Progenitor cell of endocrine pancreas (in vitro differentiated cells): ENCODE data around the gene DUT. TPM values are rescaled to one million over a fixed set of nuclear protein-coding genes. Genes with fewer than 3 reads are reported as not detected.

Experiments used
- DNase-seq: peaks from one replicate; pipeline ENCODE4 v3.0.0; 2021; ENCODE audit warnings: low spot score; ENCODE audit not compliant: unreplicated experiment
- H3K27ac Mint-ChIP-seq: 2 replicates; pipeline ENCODE4 v1.8.0; 2021; ENCODE audit warnings: mild to moderate bottlenecking, moderate library complexity, mixed read lengths
- H3K27me3 Mint-ChIP-seq: 2 replicates; pipeline ENCODE4 v1.8.0; 2021; ENCODE audit warnings: mixed read lengths
- H3K36me3 Mint-ChIP-seq: 2 replicates; pipeline ENCODE4 v1.8.0; 2022; ENCODE audit warnings: mixed read lengths; ENCODE audit not compliant: insufficient read depth
- H3K4me1 Mint-ChIP-seq: 2 replicates; pipeline ENCODE4 v1.8.0; 2021; ENCODE audit warnings: low read depth, mixed read lengths
- H3K4me3 Mint-ChIP-seq: 2 replicates; pipeline ENCODE4 v1.8.0; 2021; ENCODE audit warnings: low read depth, mild to moderate bottlenecking, moderate library complexity, mixed read lengths
- H3K9me3 Mint-ChIP-seq: 2 replicates; pipeline ENCODE4 v1.8.0; 2021; ENCODE audit warnings: low read depth, mixed read lengths
- total RNA-seq: library from RNA; stranded (reverse); gene quantifications from 2 replicates; pipeline ENCODE4 v1.2.1, GENCODE V29; 2021
- TF ChIP-seq, protein P1 (sequence below): fragments of 200-600 bp; sonication (generic); IDR thresholded peaks from one replicate; pipeline ENCODE4 v1.5.0; 2021; ENCODE audit warnings: antibody characterized with exemption, mild to moderate bottlenecking; ENCODE audit not compliant: unreplicated experiment

Gene DUT
- total RNA-seq, 1 donor from 2014 or later = 77.1 TPM

DNA sequence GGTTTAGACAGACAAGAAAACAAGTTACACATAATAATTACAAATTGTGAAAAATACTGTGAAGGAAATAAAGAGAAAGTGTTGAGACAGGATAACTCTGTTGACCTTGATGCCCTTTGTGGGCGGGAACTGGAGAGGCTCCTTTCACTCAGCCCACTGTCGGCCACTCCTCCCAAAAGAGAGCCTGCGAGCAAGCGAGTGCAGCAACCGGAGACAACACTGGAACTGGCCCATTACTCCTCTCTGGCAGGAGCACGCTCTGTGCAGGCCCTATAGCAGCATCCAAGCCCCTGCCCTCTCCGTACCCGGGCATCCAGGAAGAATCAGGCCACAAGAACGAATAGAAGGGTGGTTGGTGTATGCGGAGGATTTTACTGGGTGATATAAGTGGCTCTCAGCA is 16.2 kb upstream of the DUT start:
- Mint-ChIP-seq H3K4me1 (no peaks in the 10 kb centered on the region), H3K36me3 (no peaks in the 10 kb centered on the region), H3K4me3 (no peak overlapping the region), H3K27ac (no peak overlapping the region), H3K9me3 (no peaks in the 10 kb centered on the region), H3K27me3 (no peaks in the 10 kb centered on the region)
- DNase-seq = no peak
- TF ChIP-seq, protein P1, sequence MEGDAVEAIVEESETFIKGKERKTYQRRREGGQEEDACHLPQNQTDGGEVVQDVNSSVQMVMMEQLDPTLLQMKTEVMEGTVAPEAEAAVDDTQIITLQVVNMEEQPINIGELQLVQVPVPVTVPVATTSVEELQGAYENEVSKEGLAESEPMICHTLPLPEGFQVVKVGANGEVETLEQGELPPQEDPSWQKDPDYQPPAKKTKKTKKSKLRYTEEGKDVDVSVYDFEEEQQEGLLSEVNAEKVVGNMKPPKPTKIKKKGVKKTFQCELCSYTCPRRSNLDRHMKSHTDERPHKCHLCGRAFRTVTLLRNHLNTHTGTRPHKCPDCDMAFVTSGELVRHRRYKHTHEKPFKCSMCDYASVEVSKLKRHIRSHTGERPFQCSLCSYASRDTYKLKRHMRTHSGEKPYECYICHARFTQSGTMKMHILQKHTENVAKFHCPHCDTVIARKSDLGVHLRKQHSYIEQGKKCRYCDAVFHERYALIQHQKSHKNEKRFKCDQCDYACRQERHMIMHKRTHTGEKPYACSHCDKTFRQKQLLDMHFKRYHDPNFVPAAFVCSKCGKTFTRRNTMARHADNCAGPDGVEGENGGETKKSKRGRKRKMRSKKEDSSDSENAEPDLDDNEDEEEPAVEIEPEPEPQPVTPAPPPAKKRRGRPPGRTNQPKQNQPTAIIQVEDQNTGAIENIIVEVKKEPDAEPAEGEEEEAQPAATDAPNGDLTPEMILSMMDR = no peak

DNA sequence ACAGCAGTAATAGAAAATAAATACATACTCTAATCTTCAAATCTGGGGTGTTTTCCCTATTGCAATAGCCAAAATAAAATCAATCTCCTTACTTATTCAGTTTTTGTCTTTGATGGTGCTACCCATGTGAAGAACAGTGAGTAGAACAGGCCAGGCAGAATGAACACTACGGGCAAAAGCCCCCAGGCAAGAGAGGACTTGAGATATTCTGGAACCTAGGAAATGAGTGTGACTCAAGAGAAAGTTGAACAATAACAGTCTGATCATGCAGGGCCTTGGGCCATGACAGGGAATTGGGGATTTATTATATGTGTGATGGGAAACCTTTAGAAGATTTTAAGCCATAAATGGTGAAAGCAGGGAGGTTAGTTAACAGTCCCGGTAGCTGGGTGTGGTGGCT is 14.0 kb upstream of the DUT start:
- TF ChIP-seq, protein P1 = no peak
- Mint-ChIP-seq H3K36me3 (no peaks in the 10 kb centered on the region), H3K27ac (no peak overlapping the region)

DNA sequence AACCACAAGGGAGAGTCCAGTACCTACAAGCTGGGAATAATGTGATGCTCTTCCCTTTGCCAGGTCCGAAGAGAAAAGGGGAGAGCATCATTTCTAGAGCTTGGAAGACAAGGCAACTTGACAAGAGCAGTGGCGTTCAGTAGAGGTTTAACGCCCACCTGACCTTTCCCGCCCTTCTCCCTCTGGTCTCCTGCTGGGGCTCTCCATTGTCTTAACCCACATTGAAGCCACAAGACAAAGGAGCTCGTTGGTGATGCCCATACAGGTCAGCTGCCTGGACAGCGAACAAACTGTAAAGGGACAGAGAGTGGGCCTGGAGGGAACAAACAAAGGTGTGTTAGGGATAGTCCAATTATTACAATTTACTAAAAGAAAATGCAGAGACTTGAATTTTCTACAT is 13.1 kb upstream of the DUT start:
- Mint-ChIP-seq H3K4me3 (no peak overlapping the region), H3K36me3 (no peaks in the 10 kb centered on the region), H3K27ac (no peak overlapping the region), H3K27me3 (no peaks in the 10 kb centered on the region), H3K9me3 (no peaks in the 10 kb centered on the region), H3K4me1 (peaks cover 4% of the 10 kb centered on the region)
- TF ChIP-seq, protein P1 = no peak
- no peak for DNase-seq

More for the DNA sequence above, 14.0 kb upstream of the DUT start:
- no peaks in the 10 kb centered on the region for H3K4me1 Mint-ChIP-seq
- no peaks in the 10 kb centered on the region for H3K27me3 Mint-ChIP-seq
- DNase-seq = no peak
- H3K9me3 Mint-ChIP-seq = no peaks in the 10 kb centered on the region
- H3K4me3 Mint-ChIP-seq = no peak overlapping the region

DNA sequence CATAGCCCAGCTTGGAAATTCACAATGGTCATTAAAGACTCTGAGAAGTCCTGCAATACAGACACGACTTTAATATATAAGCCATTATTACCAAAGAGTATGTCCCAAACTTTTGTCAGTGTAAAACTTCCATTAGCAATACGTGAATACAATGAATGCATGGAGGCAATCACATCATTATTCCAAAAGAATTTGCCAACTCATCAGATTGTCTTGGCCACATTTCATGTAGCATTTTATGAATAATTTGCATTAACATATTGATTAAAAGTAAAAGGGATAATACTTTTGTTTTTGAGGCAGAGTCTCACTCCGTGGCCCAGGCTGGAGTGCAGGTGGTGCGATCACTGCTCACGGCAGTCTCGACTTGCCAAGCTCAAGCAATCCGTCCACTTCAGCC is 7.9 kb upstream of the DUT start:
- no peak overlapping the region for H3K27ac Mint-ChIP-seq
- no peaks in the 10 kb centered on the region for H3K27me3 Mint-ChIP-seq
- no peaks in the 10 kb centered on the region for H3K9me3 Mint-ChIP-seq
- TF ChIP-seq, protein P1 = no peak
- peaks cover 8% of the 10 kb centered on the region for H3K4me1 Mint-ChIP-seq
- H3K4me3 Mint-ChIP-seq = no peak overlapping the region
- no peaks in the 10 kb centered on the region for H3K36me3 Mint-ChIP-seq
- DNase-seq = no peak

DNA sequence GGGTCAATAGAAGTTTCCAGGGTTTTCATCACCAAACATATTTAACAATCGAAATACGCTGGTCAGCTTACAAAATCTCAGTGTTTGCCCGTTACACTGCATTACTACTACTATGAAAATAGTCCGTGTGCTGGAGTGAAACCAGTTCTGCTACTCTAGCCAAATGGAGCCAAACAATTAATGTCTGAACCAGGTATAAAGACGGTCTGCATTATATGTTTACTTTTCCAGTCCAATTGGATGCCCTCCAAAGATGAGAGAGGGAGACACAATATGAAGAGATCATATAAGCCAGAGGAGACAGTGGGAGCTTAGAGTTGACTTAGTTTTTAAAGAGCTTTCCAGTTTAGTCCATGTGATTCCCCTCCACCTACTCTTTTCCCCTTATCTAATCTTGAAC is 6.3 kb upstream of the DUT start:
- no peaks in the 10 kb centered on the region for H3K36me3 Mint-ChIP-seq
- H3K9me3 Mint-ChIP-seq = no peaks in the 10 kb centered on the region
- no peaks in the 10 kb centered on the region for H3K27me3 Mint-ChIP-seq
- H3K4me1 Mint-ChIP-seq = peaks cover 9% of the 10 kb centered on the region
- no peak overlapping the region for H3K27ac Mint-ChIP-seq
- TF ChIP-seq, protein P1 = no peak
- no peak for DNase-seq
- H3K4me3 Mint-ChIP-seq = no peak overlapping the region
